ENCODE data around the gene HSPA1L.

GRCh38 chr6:31762878-31763618, 52.0 kb downstream of the HSPA1L start:
- no peak for TF ChIP-seq CTCF (IDR thresholded peaks at IDR 0.05)
- no peak for TF ChIP-seq POLR2A (IDR thresholded peaks at IDR 0.05)
